HG02840 (cell line): ENCODE measurements around the gene NMRAL1.

ENCODE experiments used
- ATAC-seq: cut with Tn5 transposase; IDR thresholded peaks from one replicate; pipeline ENCODE4 v1.9.1; 2021; ENCODE audit warnings: mild to moderate bottlenecking, moderate library complexity, moderate number of reproducible peaks; ENCODE audit not compliant: unreplicated experiment, low FRiP score

NMRAL1 gene

DNA sequence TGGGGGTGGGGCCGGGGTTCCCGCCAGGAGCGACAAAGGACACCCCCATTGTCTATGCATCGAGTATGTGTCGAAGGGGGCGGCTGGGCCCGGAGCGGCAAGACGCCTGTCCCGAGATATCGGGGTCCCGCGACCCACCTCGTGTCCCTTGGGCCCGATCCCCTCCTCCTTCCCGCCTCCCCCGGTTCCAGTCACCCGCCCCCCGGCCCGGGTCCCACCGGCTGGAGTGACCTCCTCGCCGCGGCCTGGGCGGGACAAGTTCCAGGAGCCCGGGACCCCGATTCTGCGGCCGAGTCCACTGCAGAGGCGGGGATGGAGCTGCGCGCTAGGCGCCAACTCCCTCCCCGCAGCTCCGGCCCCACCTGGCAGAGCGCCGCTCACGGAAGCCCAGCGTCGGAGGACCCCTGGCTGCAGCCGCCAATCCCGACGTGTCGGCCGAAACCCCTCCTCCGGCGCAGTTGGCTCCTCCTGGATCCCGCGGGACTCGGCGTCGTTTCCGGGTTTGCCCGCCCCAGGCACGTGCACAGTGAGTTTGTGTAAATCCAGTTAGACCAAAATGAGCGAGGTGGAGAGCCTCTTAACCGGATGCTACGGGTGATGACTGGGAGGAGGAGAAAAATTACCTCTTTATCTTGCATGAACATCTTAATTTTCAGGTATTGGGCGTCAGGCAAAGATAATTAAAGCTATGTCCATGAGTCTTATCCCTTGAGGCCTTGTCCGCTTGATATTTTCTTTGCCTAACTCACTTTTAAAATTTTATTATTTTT is at the start of gene NMRAL1:
Gene NMRAL1 (minus strand): TSS at position 434 of the 770 bp plus-strand sequence. CDS start 493 bp downstream, outside the sequence.
- no peak for ATAC-seq

GRCh38 chr16:4523686-4524085 is 49.3 kb upstream of the NMRAL1 start:
- ATAC-seq: no peak

DNA sequence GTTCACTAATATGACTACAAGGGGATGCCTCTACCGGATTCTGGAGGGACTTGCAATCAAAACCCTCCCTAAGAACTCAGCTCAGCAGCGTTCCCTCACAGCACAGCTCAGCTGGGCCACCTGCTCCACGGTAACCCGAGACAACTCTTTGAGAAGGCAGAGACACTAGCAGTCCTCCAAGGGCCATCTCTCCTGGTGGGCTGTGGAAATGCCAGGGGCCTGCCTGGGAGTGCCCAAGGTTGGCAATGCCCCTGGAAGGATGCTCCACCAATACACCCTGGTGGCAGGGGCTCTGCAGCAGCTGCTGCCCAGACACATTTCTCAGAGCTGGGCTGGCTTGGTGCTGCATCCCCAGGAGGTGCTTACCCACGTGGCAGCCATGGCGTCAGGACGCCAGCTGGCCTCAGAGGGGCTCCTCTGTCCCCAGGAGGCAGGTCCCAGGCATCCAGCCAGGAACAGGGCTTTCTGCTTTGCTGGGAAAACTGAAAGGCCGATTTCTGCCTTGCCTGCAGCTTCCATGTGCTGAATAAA is 47.7 kb upstream of the NMRAL1 start:
- no peak for ATAC-seq

DNA sequence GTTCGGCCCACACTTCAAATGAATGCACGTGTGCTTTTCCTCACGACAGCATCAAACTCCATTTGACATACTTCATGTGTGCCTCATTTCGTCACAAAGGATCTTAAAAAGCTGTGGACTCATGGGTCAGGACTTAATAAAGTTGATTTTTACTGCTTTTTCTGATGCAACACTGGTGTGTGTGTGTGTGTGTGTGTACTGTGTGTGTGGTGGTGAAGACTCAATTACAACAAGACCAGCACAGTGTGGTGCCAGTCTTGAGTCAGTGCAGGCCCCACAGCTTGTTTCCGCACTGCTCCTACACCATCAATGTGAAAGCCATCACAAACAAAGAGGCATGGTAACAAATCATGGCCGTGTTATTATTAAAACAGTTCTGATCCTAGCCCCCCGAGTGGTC is 46.5 kb upstream of the NMRAL1 start:
- ATAC-seq: no peak

GRCh38 chr16:4519274-4520058 is 45.0 kb upstream of the NMRAL1 start:
- ATAC-seq: no peak

- ATAC-seq: no peak
Measured at GRCh38 chr16:4517812-4518680, 43.6 kb upstream of the NMRAL1 start.

DNA sequence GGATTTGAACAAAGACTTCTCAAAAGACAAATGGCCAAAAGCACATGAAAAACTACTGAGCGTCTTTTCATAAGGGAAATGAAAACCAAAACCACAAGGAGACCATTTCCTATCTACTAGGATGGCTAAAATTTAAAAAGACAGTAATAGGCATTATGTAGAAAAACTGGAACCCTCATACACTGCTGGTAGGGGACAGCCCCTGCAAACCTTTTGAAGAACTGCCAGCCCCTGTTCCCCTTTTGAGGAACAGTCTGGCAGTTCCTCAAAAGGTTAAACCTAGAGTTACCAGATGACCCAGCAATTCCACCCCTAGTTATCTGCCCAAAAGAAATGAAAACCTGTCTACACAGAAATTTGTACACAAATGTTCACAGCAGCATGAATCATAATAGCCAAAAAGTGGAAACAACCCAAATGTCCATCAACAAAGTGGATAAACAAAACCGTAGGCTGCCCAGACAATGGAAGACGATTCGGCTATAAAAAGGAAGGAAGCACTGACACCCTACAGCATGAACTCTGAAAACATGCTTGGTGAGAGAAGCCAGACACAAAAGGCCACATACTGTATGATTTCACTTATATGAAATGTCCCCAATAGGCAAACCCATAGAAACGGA is 41.3 kb upstream of the NMRAL1 start:
- ATAC-seq: no peak

GRCh38 chr16:4514606-4515005 is 40.2 kb upstream of the NMRAL1 start:
- no peak for ATAC-seq

GRCh38 chr16:4513881-4514280 is 39.5 kb upstream of the NMRAL1 start:
- ATAC-seq: no peak

GRCh38 chr16:4513086-4513860 is 38.8 kb upstream of the NMRAL1 start:
- ATAC-seq: no peak

DNA sequence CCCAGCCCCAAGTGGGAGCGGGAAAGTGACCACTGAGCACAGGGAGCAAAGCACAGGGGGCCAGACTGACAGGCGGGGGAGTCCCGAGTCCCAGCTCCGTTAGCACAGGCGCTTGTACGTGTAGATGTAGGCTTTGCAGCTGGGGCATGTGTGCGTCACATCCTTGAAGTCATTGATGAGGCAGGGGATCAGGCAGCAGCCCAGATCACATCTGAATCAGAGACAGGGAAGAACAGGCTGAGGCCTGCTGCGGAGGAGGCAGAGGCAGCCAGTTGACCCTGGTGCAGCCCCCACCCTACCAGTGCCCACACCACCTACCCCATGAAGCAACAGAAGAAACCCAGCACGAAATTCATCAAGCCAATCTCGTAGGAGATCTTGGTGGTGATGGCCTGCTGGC is 38.0 kb upstream of the NMRAL1 start:
- no peak for ATAC-seq

GRCh38 chr16:4511441-4512082 is 37.1 kb upstream of the NMRAL1 start:
- no peak for ATAC-seq

DNA sequence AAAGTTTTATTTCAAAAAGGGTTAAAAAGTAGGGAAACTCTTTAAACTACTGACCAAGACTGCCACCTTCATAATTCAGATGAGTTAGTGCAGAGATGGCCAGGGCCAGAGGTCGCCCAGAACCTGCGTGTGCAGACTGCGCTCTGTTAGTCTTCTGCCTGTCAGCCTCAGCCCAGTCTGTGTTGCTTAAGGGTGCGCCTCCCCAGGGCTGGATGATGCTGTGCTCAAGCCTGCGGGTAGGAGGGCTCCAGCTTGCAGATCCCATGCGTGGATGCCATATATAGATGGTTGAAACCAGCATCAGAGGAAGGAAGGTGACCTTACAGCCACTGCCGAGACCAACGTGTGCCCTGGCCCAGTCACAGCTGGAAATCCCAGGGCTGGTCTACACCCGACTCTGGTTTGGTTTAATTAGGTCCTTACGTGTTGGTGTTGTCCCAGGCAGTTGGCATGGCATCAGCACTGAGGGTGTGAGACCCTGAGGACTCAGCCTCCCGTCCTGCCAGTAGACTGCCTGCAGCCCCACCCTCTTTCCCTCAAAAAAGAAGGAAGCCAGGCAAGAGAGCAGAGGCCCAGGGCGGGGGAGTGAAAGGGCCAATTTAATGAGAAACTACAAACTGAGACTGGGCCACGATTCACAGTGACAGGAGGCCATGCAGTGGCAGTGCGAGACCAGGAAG is 36.5 kb upstream of the NMRAL1 start:
- no peak for ATAC-seq

DNA sequence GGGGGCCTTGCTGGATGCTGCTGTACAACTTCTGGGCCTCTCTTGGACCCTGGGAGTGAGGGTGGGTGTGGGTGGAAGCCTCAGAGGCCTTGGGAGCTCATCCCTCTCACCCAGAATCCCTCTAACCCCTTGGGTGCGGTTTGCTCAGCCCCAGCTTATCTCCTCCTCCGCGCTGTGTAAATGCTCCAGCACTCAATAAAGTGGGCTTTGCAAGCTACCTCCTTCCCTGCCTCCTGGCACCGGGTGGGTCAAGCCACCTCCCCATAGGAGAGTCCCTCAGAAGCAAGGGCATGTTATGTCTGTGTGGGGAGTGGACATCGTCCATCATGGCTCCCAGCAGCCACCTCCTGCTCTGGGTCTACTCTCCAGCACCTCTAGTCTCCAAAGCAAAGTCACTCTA is 35.7 kb upstream of the NMRAL1 start:
- ATAC-seq: no peak

GRCh38 chr16:4509420-4509819 is 35.0 kb upstream of the NMRAL1 start:
- ATAC-seq: no peak

DNA sequence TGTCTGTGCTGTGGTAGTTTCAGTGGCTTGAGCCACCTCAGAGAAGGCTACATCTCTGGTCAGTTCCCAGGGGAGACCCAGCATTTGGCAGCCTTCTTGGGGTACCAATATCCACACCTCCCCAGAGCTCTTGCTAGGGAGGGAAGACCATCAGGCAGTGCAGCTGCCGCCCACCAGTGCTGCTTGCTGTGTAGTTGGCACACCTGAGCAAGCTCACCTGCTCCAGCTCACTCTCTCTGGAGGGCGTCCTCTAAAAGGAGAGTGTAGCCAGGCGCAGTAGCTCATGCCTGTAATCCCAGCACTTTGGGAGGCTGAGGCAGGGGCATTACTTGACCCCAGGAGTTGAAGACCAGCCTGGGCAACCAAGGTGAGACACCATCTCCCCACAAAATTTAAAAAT is 34.4 kb upstream of the NMRAL1 start:
- no peak for ATAC-seq

DNA sequence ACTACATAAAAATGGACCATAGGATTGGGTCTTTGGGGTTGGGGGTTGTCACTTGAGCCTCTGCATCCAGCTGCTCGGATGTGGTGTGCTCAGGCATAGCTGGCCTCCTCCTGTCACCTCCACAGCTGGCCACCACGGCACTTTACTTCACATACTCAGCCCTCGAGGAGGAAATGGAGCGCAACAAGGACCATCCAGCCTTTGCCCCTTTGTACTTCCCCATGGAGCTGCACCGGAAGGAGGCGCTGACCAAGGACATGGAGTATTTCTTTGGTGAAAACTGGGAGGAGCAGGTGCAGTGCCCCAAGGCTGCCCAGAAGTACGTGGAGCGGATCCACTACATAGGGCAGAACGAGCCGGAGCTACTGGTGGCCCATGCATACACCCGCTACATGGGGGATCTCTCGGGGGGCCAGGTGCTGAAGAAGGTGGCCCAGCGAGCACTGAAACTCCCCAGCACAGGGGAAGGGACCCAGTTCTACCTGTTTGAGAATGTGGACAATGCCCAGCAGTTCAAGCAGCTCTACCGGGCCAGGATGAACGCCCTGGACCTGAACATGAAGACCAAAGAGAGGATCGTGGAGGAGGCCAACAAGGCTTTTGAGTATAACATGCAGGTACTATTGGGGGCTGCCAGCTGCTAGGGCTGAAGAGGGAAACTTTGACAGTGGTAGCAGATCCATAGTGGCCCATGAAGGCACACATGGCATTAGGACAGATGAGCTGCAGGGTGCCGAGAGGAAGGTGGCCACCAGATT is 33.3 kb upstream of the NMRAL1 start:
- ATAC-seq: no peak

DNA sequence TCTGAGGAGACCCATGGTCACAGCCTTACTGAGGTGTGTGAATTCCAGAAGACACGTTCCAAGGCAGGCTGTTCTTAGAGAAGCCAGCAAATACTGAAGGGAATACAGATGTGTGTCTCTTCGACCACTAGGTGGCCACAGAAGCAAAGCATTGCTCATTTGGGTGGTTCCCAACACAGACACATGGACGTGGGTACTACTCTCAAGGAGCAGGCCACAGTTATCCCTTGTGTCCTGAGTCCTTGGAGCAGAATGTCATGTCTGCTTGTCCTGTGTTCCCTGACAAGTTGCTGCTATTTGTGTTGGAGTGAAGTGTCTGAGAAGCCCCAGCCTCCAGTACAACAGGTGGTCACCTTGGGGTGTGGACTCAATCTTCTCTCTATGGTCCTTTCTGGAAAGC is 32.0 kb upstream of the NMRAL1 start:
- ATAC-seq: no peak
